ENCODE measurements around the gene WRAP53. TPM values are rescaled to one million over a fixed set of nuclear protein-coding genes. Genes with fewer than 3 reads are reported as not detected.

The WRAP53 gene
- polyA plus RNA-seq, 1 of the 3 experiments (the other 2 are of a cell fraction) = 8.6 TPM

- H3K4me2 ChIP-seq = peak overlapping the region; percentile 100
- no peak overlapping the region; the same call in 1 of the 2 replicates for H3K9ac ChIP-seq
Measured at GRCh38 chr17:7703584-7704479, 15.6 kb downstream of the WRAP53 start.

GRCh38 chr17:7704601-7705268 lies 16.5 kb downstream of the WRAP53 start, which contains the start of gene EFNB3:
Gene EFNB3, plus strand, starts transcription at chr17:7705202. Its CDS starts 397 bp downstream, at chr17:7705599.
- peak within 1 kb of the TSS; percentile 92 for H2AFZ ChIP-seq (ENCODE audit: low read depth)

More at GRCh38 chr17:7703584-7704479, 15.6 kb downstream of the WRAP53 start:
- Histone ChIP-seq H3K27ac (ENCODE audit: low read depth in 2 of 2, low read length in 1 of 2) (peak overlapping the region; percentile 47 to 86; a peak in 3 of 4 replicates), H3K27me3 (ENCODE audit: insufficient read depth) (no peaks in the 10 kb centered on the region), H3F3A (replicated peaks; ENCODE audit: insufficient read depth) (peaks cover 2% of the 10 kb centered on the region), H3K9me2 (no peaks in the 10 kb centered on the region), H2AFZ (ENCODE audit: low read depth) (peak overlapping the region; percentile 92), H3K36me3 (replicated peaks in 1 of 2; ENCODE audit: control insufficient read depth in 1 of 2, insufficient read depth in 2 of 2, low read length in 1 of 2) (peaks cover 0 to 3% of the 10 kb centered on the region in 2 experiments), H3K4me1 (ENCODE audit: control insufficient read depth in 1 of 2, insufficient read depth in 2 of 2, low read depth in 1 of 2, low read length in 1 of 2) (peaks cover 9 to 35% of the 10 kb centered on the region in 2 experiments), H4K20me1 (ENCODE audit: insufficient read depth) (no peaks in the 10 kb centered on the region), H3K79me2 (ENCODE audit: insufficient read depth) (no peaks in the 10 kb centered on the region), H3K9me3 (no peaks in the 10 kb centered on the region), H3K4me3 (ENCODE audit: low read depth in 2 of 2, low read length in 1 of 2) (peak overlapping the region; percentile 75 to 80)
- TF ChIP-seq NRF1 (IDR thresholded peaks at IDR 0.05; ENCODE audit: low read depth, low read length) (no peak), RFX5 (IDR thresholded peaks at IDR 0.05; ENCODE audit: low read length) (peak; percentile 71), TCF12 (IDR thresholded peaks at IDR 0.05) (peak; percentile 88), EP300 (IDR thresholded peaks at IDR 0.05; ENCODE audit: borderline replicate concordance in 1 of 2, low read depth in 1 of 2, low read length in 1 of 2) (0 out of 4 replicates have a peak, but pooled peaks of 1 of the 2 experiments have one; percentile 26), CHD2 (IDR thresholded peaks at IDR 0.05; ENCODE audit: low read length, partially characterized antibody) (peak; percentile 53), MXI1 (IDR thresholded peaks at IDR 0.05; ENCODE audit: low read depth, low read length) (peak; percentile 65; the same call in 1 of the 2 replicates)
- peak; percentile 86 for DNase-seq
- 37% methylated on average over 21 of the region's 24 CpGs for WGBS (ENCODE audit: low lambda C conversion rate)
- CTCF ChIA-PET = interaction anchor here (0.6 to 8.4 kb wide), 12 partner anchors 10 to 500 kb away, joined by 3 to 85 read pairs (median 4); partner anchors contain the start of genes DNAH2, TP53 and WRAP53
- POLR2A ChIA-PET = interaction anchor here (0.5 to 6.6 kb wide), 7 partner anchors 10 to 208 kb away, joined by 3 to 53 read pairs (median 6); partner anchors contain the start of genes DNAH2, SAT2, TP53 and WRAP53

More at GRCh38 chr17:7704601-7705268, 16.5 kb downstream of the WRAP53 start, which contains the start of gene EFNB3:
- ChIA-PET CTCF (interaction anchor here (1.0 to 8.4 kb wide), 9 partner anchors 9 to 337 kb away, joined by 3 to 85 read pairs (median 4); partner anchors contain the start of genes DNAH2, TP53 and WRAP53), POLR2A (interaction anchor here (1.0 to 6.6 kb wide), 6 partner anchors 9 to 140 kb away, joined by 3 to 53 read pairs (median 5); partner anchors contain the start of genes DNAH2, MPDU1, SAT2 and TP53)
- Histone ChIP-seq H3K36me3 (replicated peaks in 1 of 2; ENCODE audit: control insufficient read depth in 1 of 2, insufficient read depth in 2 of 2, low read length in 1 of 2) (peaks cover 0 to 3% of the 10 kb centered on the region in 2 experiments), H4K20me1 (ENCODE audit: insufficient read depth) (no peaks in the 10 kb centered on the region), H3K4me3 (ENCODE audit: low read depth in 2 of 2, low read length in 1 of 2) (peak within 1 kb of the TSS; percentile 75 to 80), H3K27me3 (ENCODE audit: insufficient read depth) (no peaks in the 10 kb centered on the region), H3K27ac (ENCODE audit: low read depth in 2 of 2, low read length in 1 of 2) (peak within 1 kb of the TSS; percentile 47 to 86; a peak in 3 of 4 replicates), H3K9me2 (no peaks in the 10 kb centered on the region), H3K4me2 (peak within 1 kb of the TSS; percentile 100), H3K9me3 (no peaks in the 10 kb centered on the region), H3K79me2 (ENCODE audit: insufficient read depth) (no peaks in the 10 kb centered on the region), H3K9ac (peak within 1 kb of the TSS; percentile 75), H3F3A (replicated peaks; ENCODE audit: insufficient read depth) (no peaks in the 10 kb centered on the region), H3K4me1 (ENCODE audit: control insufficient read depth in 1 of 2, insufficient read depth in 2 of 2, low read depth in 1 of 2, low read length in 1 of 2) (peaks cover 9 to 35% of the 10 kb centered on the region in 2 experiments)
- WGBS (ENCODE audit: low lambda C conversion rate) = 5% methylated on average over 31 of the region's 45 CpGs
- TF ChIP-seq TEAD4 (IDR thresholded peaks at IDR 0.05; ENCODE audit: borderline replicate concordance, insufficient read depth) (no peak), RCOR1 (IDR thresholded peaks at IDR 0.05; ENCODE audit: low read length) (0 out of 2 replicates have a peak, but pooled peaks have one; percentile 8), EZH2phosphoT487 (IDR thresholded peaks at IDR 0.05; ENCODE audit: borderline replicate concordance, low read depth) (no peak), FOSL2 (IDR thresholded peaks at IDR 0.05; ENCODE audit: borderline replicate concordance, low read depth) (no peak), EP300 (IDR thresholded peaks at IDR 0.05; ENCODE audit: borderline replicate concordance in 1 of 2, low read depth in 1 of 2, low read length in 1 of 2) (no peak), JUND (IDR thresholded peaks at IDR 0.05) (peak; percentile 19; the same call in 1 of the 2 replicates), RAD21 (IDR thresholded peaks at IDR 0.05; ENCODE audit: low read length) (0 out of 2 replicates have a peak, but pooled peaks have one; percentile 17), CTCF (IDR thresholded peaks at IDR 0.05) (no peak), CHD2 (IDR thresholded peaks at IDR 0.05; ENCODE audit: low read length, partially characterized antibody) (peak; percentile 53), TAF1 (IDR thresholded peaks at IDR 0.05; ENCODE audit: borderline replicate concordance, low read depth, low read length) (peak; percentile 52; the same call in 1 of the 2 replicates), PBX3 (IDR thresholded peaks at IDR 0.05) (no peak), MXI1 (IDR thresholded peaks at IDR 0.05; ENCODE audit: low read depth, low read length) (peak; percentile 62; the same call in 1 of the 2 replicates), SIN3A (IDR thresholded peaks at IDR 0.05; ENCODE audit: borderline replicate concordance, low read depth, low read length) (no peak; the same call in 1 of the 2 replicates), MAX (IDR thresholded peaks at IDR 0.05; ENCODE audit: low read depth) (peak; percentile 21; the same call in 1 of the 2 replicates)
- DNase-seq = peak; percentile 93
